Nucleus accumbens (tissue), 56 donors: Measurements from ENCODE around the gene PPA1.
"Not testable (repeated sequence)": the region's sequence is repeated elsewhere in the genome, so short reads cannot be mapped to it uniquely, and the experiment has no call there.

ENCODE experiments used
- DNase-seq, 56 donors: peaks; one replicate each; lab custom pipeline; 2025; lab: John Stamatoyannopoulos, UW

PPA1 gene

DNA sequence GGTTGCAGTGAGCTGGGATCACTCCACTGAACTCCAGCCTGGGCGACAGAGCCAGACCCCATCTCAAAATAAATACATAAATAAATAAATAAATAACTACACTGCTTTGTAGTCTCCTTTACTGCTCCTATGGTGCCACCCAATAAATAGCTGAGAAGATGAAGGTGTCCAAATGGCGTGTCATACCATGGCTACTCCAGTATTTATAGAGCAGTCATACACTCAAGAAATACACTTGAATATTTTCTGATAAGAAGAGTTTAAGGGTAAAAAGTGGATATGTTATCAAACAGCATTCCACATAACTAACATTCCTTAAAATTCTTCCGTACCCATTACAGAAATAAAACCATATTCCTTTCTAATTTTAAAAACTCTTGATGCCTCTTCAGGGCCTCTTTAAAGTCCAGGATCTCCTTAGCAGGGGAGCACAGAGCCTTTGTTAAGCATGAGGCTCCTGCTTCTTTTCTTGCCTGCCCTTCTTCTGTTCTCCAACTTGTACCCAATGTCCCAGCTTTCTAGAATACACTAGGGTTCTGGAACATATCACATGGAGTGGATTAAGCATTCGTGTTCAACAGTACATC lies 55.0 kb downstream of the PPA1 start:
- no peak for DNase-seq

DNA sequence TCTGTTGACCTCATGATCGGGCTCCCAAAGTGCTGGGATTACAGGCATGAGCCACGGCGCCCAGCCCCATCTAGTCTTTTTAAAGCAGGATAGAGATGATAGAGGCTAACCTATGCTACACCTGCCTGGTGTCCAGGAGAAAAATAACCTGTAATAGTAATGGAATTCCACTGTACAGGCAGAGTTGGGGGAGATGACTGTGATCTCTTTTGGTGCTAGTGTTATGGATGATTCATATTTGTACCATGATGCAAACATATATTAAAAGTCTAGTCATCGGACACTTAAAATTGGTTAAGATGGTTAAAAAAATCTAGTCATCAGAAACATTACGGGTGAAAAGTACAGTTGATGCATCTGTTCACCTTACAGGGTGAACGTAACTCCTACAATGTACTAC lies 56.8 kb downstream of the PPA1 start:
- DNase-seq, result no peak

DNA sequence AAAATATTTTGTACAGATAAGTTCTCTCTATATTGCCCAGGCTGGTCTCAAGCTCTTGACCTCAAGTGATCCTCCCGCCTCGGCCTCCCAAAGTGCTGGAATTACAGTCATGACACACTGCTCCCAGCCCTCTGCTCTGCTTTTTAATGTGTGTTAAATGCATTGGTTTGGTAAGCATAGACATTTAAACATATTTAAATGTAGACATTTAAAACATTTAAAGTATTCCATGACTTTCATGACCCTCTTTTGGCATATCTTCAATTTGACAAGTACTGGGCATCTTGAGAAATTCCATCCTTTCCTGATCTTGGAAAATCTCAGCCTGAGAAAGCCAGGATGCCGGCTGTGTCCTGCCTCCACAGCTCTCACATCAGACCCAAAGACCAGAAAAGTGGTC lies 57.7 kb downstream of the PPA1 start:
- no peak for DNase-seq

DNA sequence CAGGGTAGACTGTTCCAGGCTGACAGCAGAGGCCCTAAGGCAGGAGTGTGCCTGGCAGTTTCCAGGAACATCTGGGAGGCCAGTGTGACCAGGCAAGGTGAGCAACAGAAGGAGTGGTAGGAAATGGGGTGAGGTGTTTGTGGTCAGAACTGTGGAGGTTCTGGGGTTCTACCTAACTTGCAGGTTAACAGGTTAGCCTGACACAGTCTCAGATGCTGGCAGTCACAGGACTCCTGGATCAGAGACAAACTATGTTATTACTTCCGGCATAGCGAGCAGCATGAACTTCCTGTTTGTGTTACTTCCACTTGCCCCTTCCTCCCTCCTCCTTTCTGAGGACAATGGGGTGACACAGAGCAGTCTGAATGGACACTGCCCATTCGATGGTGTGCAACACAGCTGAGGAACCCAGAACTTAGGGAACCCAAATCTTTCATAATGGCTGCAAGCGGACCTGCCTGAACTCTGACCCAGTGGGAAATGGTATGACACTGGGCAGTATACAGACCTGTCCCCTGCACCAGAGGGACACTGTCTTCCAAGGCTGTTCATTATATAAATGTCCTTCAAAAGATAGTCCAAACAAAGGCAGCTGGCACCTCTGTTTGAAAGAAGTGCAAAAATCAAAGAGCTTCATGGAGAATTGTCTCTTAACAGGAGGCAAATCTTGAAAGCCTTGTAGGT lies 59.0 kb downstream of the PPA1 start:
- DNase-seq, result peak in 10 of 56 donors; percentile 3 to 11 (median 6)

DNA sequence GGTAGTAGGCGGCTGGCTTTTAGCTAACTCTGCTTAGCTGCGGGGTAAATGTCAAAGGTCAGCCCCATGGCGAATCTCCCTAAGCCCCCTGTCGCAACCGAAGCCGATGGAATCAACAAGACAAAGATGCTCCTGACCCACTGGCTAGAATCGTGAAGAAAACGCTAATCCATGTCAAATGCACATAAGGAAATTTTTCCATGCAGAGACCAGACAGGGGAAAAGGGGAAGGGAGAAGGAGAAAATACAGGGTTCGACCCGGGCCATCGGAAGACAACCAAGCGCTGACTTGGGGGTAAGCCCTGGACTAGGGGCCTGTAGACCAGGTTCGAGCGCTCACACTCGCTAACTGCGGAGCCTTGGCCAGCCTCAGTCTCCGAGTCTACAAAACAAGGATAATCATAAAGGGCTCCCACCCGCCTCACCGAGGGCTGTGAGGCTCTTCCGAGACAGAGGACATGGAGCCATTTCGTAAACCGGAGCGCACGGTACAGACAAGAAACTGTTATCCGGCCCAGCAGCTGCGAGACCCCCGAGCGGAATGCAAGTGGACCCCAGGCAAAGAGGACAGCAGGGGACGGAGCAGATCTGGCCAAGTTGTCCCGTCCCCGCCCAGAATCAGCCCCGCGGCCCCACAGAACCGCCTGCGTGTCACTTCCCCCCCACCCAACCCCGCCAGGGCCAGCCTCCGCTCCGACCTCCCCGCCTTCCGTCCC lies 63.4 kb downstream of the PPA1 start:
- peak in 4 of 56 donors; percentile 12 to 60 (median 42) for DNase-seq

DNA sequence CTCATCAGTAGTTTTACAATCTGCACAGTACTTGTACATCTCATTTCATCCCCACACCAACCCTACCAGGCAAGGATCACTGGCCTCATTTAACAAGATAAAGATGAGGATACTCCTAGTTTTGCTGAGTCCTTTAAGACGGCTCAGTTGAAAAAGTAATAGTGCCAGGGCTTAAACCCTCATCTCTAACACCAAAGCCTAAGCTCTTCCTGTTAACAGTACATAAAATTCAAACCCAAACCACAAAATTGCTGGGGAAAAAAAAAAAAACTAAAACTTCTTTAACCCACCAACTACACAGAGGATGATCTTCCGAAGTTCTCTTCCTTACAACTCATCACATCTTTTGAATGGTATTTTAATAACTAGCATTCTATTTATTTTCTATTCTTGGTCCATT lies 64.2 kb downstream of the PPA1 start:
- no peak for DNase-seq

DNA sequence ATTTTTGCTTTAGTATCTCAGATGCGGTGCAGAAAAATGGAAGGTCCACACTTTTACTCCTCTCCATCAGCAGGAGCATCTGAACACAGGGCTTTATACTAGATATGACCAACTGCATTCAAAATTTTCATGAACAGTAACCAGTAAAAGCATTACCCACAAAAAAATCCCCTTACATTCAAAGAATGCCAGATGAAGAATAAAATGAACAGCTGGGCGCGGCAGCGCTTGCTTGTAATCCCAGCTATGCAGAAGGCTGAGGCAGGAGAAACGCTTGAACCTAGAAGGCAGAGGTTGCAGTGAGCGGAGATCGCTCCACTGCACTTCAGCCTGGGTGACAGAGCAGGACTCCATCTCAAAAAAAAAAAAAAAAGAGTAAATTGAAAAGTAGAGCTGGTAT lies 66.0 kb downstream of the PPA1 start:
- DNase-seq, result no peak

DNA sequence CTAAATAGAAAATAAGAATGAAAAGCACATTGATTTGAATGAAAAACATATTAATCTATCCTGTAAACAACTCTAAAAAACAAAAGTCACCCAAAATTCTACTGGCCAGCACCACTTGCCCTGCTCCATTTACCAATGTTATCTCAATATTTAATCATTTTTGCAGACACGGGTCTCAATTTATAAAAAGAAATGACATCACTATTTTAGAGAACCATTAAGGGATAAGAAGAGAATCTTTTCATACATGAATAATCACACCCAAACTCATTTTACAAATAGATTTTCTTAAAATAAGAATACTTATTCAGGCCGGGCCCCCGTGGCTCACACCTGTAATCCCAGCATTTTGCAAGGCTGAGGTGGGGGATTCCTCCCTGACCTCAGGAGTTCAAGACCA lies 66.8 kb downstream of the PPA1 start:
- no peak for DNase-seq

DNA sequence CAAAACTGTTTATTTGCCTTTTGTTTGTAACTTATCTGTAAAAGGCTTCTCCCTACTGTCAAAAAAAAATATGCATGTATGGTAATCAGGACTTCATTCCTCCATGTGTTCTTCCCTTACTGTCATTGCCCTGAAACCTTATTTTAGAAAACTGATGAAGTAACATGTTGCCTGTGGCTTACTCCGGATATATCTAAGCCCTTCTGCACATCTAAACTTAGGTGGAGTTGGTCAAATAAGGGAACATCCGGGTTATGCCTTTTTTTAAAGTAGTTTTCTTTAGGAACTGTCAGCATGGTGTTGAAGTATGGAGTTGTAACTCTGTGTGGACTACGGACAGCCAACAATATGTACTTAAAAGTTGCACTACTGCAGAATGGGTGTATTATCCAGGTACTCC lies 69.1 kb downstream of the PPA1 start:
- DNase-seq, result no peak

DNA sequence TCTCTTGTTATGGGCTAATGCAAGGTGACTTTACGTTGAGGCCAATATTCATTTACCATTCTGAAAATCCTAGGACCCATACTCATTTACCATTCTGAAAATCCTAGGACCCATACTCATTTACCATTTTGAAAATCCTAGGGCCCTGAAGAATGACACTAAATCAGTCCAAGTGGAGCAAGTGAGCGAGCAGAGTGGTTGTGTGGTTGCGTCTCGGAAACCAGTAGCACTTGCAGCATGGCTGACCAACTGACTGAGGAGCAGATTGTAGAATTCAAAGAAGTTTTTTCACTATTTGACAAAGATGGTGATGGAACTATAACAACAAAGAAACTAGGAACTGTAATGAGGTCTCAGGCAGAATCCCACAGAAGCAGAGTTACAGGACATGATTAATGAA lies 69.8 kb downstream of the PPA1 start:
- no peak for DNase-seq

DNA sequence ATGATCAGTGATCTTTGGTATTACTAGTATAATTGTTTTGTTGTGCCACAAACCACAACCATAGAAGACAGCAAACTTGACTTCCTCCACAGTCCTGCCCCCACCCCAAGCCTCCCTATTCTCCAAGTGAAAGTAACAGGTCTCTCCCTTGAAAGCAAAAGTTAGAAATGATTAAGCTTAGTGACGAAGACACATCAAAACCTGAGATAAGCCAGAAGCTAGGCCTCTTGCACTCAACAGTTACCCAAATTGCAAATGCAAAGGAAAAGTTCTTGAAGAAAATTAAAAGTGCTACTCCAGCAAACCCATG lies 70.4 kb downstream of the PPA1 start:
- DNase-seq, result no peak

DNA sequence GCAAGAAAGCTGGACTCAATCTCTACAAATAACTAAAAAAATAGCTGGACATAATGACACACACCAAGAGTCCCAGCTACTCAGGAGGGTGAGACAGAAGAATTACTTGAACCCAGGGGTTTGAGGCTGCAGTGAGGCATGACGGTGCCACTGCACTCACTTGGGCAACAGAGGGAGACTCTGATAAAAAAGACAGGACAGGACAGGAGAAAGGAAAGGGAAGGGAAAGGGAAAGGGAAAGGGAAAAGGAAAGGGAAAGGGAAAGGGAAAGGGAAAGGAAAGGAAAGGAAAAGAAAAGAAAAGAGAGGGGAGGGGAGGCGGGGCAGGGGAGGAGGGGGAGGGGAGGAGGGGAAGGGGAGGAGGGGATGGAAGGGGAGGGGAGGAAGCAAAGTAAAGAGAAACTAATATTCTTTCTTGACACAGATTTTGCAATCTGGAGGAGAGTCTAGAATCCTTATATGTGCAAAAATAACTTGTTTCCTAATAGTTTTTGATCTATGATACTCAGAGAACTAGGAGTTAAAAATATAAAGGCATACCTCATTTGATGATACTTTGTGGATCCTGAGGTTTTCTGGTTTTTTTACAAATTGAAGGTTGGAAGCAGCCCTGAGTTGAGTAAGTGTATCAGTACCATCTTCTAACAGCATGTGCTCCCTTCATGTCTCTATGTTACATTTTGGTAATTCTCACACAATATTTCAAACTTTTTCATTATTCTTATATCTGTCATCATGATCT lies 70.9 kb downstream of the PPA1 start:
- no peak for DNase-seq

DNA sequence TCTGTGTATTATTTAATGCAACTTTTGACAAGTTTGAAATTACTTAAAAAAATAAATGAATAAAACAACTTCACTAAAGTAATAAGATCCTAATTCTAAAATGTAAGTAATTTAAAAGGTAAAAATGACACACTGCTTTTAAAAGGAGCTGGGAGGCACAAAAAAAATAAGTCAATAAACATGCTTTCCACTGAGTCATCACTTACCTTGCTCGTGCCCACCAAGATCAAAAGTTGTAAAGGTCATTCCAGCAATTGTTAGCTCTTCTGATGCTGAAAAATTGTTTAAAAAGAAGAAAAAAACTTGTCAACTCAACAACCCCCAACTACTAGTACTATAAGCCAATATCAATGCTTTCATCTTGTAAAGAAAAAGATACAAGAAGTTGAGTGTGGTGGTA lies 72.4 kb downstream of the PPA1 start:
- no peak for DNase-seq

DNA sequence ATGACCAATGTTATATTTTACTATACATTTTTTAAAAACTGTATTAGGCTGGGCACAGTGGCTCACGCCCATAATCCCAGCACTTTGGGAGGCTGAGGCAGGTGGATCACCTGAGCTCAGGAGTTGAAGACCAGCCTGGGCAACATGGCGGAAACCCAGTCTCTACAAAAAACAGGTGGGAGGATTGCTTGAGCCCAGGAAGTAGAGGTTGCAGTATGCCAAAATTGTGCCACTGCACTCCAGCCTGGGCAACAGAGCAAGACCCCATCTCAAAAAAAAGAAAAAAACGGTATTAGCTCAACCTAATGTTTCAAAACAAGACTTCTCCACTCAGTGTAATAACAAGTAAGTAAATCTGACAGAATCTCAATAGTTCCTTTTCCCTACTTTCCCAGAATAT lies 73.9 kb downstream of the PPA1 start:
- not testable (repeated sequence) for DNase-seq

DNA sequence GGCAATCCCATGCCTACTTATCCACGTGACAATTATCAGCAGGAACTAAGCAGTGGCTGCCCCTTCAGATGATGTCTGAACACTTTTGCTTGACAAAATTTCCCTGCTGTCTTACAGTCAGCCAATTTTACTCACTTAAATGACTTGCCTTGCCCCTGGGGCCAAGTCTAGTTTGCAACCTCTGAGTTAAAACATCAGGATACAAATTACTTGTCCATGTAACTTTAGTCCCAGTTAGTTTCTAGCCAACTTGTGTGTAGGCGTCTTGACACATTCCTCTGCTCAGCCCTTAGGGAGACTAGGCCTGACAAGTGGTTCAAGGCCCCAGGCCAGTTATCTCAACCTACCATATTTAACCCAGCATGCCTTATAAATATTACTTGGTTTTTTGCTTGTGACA lies 75.1 kb downstream of the PPA1 start:
- no peak for DNase-seq

DNA sequence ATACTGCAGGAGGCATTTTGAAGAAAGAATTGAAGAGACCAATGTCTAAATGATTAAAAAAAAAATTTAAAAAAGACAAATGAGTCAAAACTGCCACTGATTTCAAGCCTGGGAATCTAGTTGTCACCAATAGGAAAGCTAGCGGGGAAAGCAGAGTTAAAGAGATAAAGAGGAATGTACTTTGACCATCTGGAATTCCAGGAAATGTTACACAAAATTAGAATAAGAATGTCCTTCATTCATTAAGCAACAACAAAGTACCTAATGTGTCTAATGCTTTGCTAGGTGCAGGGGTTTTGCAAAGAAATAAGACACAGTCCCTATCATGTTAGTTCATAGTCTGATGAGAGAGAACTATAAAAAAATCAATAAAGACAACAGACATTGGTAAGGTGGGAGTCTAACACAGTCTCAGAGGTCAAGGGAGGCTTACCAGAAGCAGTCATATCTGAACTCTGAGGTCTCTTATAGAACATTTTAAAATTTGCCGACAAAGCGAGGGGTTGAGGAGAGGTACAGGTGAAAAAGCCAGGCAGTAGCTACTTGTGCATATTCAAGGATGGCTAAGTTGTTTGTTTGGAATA lies 77.9 kb downstream of the PPA1 start:
- DNase-seq, result no peak
